Neural progenitor cell (in vitro differentiated cells): ENCODE measurements around the gene RINL. TPM values are rescaled to one million over a fixed set of nuclear protein-coding genes. Genes with fewer than 3 reads are reported as not detected.
"Not testable (repeated sequence)": the region's sequence is repeated elsewhere in the genome, so short reads cannot be mapped to it uniquely, and the experiment has no call there.

Source experiments
- DNase-seq: peaks from one replicate; pipeline ENCODE4 v3.0.0-alpha.2; 2016; ENCODE audit warnings: low spot score
- H2AFZ ChIP-seq: fragments of 200-600 bp; sonication (generic); replicated peaks from 2 replicates; pipeline ENCODE4 v1.6.1; 2016; ENCODE audit warnings: antibody characterized with exemption
- H3F3A ChIP-seq: fragments of 200-600 bp; sonication (generic); 2 replicates; pipeline ENCODE4 v1.6.1; 2016; ENCODE audit warnings: antibody characterized with exemption, low read depth
- H3K27ac ChIP-seq: fragments of 200-600 bp; sonication (generic); 2 replicates; pipeline ENCODE4 v1.5.1; 2016; ENCODE audit warnings: mild to moderate bottlenecking
- H3K27me3 ChIP-seq: fragments of 200-600 bp; sonication (generic); 2 replicates; pipeline ENCODE4 v1.6.1; 2016; ENCODE audit warnings: mild to moderate bottlenecking, moderate library complexity
- H3K36me3 ChIP-seq: fragments of 200-600 bp; sonication (generic); 2 replicates; pipeline ENCODE4 v1.5.1; 2016
- H3K4me1 ChIP-seq: fragments of 200-600 bp; sonication (generic); 2 replicates; pipeline ENCODE4 v1.6.1; 2016; ENCODE audit warnings: mixed run types
- H3K4me2 ChIP-seq: fragments of 200-600 bp; sonication (generic); 2 replicates; pipeline ENCODE4 v1.6.1; 2016
- H3K4me3 ChIP-seq: fragments of 200-600 bp; sonication (generic); 2 replicates; pipeline ENCODE4 v1.5.1; 2016
- H3K79me2 ChIP-seq: fragments of 200-600 bp; sonication (generic); 2 replicates; pipeline ENCODE4 v1.6.1; 2016; ENCODE audit warnings: low read depth
- H3K9ac ChIP-seq: fragments of 200-600 bp; sonication (generic); 2 replicates; pipeline ENCODE4 v1.6.1; 2016
- H3K9me3 ChIP-seq: fragments of 200-600 bp; sonication (generic); 2 replicates; pipeline ENCODE4 v1.5.1; 2016; ENCODE audit warnings: low read depth
- H4K20me1 ChIP-seq: fragments of 200-600 bp; sonication (generic); 2 replicates; pipeline ENCODE4 v1.6.1; 2016; ENCODE audit warnings: low read depth
- H3K27ac Mint-ChIP-seq: 3 replicates; pipeline ENCODE4 v1.8.0; 2021; ENCODE audit warnings: mixed read lengths
- H3K27me3 Mint-ChIP-seq: 2 replicates; pipeline ENCODE4 v1.8.0; 2022; ENCODE audit warnings: low read depth, mild to moderate bottlenecking, inconsistent platforms, moderate library complexity, mixed read lengths; ENCODE audit not compliant: insufficient read depth
- H3K36me3 Mint-ChIP-seq: 3 replicates; pipeline ENCODE4 v1.8.0; 2021; ENCODE audit warnings: mixed read lengths
- H3K4me1 Mint-ChIP-seq: 3 replicates; pipeline ENCODE4 v1.8.0; 2021; ENCODE audit warnings: mixed read lengths
- H3K4me3 Mint-ChIP-seq: 3 replicates; pipeline ENCODE4 v1.8.0; 2021; ENCODE audit warnings: mild to moderate bottlenecking, moderate library complexity, mixed read lengths
- H3K9me3 Mint-ChIP-seq: 3 replicates; pipeline ENCODE4 v1.8.0; 2020; ENCODE audit warnings: mixed read lengths
- CTCF ChIP-seq: fragments of 200-600 bp; sonication (generic); IDR thresholded peaks from 2 replicates; pipeline ENCODE4 v1.5.1; 2017; ENCODE audit warnings: antibody characterized with exemption, mild to moderate bottlenecking
- EZH2 ChIP-seq: fragments of 200-600 bp; sonication (generic); IDR thresholded peaks from 2 replicates; pipeline ENCODE4 v1.6.1; 2017; ENCODE audit warnings: antibody characterized with exemption, mild to moderate bottlenecking, moderate library complexity
- EZH2phosphoT487 ChIP-seq: fragments of 200-600 bp; sonication (generic); IDR thresholded peaks from 2 replicates; pipeline ENCODE4 v1.6.1; 2017; ENCODE audit warnings: antibody characterized with exemption
- total RNA-seq: library from RNA; depleted of rRNA; stranded (reverse); fragments of >200 nt; gene quantifications from 2 replicates; pipeline ENCODE4 v1.2.3, GENCODE V29; 2015; ENCODE audit warnings: low replicate concordance

The RINL gene
- total RNA-seq, 1 donor from 2014 or later: 5.4 TPM

- H3K4me1 Mint-ChIP-seq: peaks cover 43% of the 10 kb centered on the region
Observed at GRCh38 chr19:38826856-38827551, 51.1 kb downstream of the RINL start.

DNA sequence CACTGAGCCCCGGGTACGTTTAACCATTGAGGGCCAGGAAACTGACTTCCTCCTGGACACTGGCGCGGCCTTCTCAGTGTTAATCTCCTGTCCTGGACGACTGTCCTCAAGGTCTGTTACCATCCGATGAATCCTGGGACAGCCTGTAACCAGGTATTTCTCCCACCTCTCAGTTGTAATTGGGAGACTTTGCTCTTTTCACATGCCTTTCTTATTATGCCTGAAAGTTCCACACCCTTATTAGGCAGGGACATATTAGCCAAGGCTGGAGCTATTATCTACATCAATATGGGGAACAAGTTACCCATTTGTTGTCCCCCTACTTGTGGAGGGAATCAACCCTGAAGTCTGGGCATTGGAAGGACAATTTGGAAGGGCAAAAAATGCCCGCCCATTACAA is 52.1 kb downstream of the RINL start:
- not testable (repeated sequence) for DNase-seq, H3K36me3 ChIP-seq, H2AFZ ChIP-seq, H3K4me2 ChIP-seq, H3K27me3 ChIP-seq, H3K4me3 Mint-ChIP-seq, H3K27me3 Mint-ChIP-seq, H3K9me3 Mint-ChIP-seq, H3K27ac ChIP-seq, H3K4me3 ChIP-seq, H3K9me3 ChIP-seq, H3K27ac Mint-ChIP-seq, H3K9ac ChIP-seq, H4K20me1 ChIP-seq
- H3K36me3 Mint-ChIP-seq: peaks cover 33% of the 10 kb centered on the region
- peaks cover 17% of the 10 kb centered on the region for H3K4me1 ChIP-seq
- peaks cover 12% of the 10 kb centered on the region for H3K79me2 ChIP-seq
- peaks cover 17% of the 10 kb centered on the region for H3F3A ChIP-seq
- peaks cover 36% of the 10 kb centered on the region for H3K4me1 Mint-ChIP-seq

More at GRCh38 chr19:38826856-38827551, 51.1 kb downstream of the RINL start:
- Mint-ChIP-seq H3K27ac (peak overlapping the region; percentile 57), H3K36me3 (peaks cover 36% of the 10 kb centered on the region), H3K27me3 (peaks cover 7% of the 10 kb centered on the region), H3K4me3 (no peak overlapping the region), H3K9me3 (peaks cover 6% of the 10 kb centered on the region)
- H3F3A ChIP-seq: peaks cover 19% of the 10 kb centered on the region
- no peak overlapping the region for H3K4me2 ChIP-seq
- peaks cover 8% of the 10 kb centered on the region for H3K36me3 ChIP-seq
- DNase-seq: no peak
- no peak overlapping the region for H2AFZ ChIP-seq
- no peak overlapping the region for H3K9ac ChIP-seq
- H3K4me1 ChIP-seq: peaks cover 22% of the 10 kb centered on the region
- no peak overlapping the region for H3K4me3 ChIP-seq
- H3K79me2 ChIP-seq: peaks cover 17% of the 10 kb centered on the region
- H3K9me3 ChIP-seq: no peaks in the 10 kb centered on the region
- peaks cover 3% of the 10 kb centered on the region for H4K20me1 ChIP-seq
- no peak overlapping the region for H3K27ac ChIP-seq
- TF ChIP-seq EZH2phosphoT487 (no peak), EZH2 (no peak), CTCF (no peak)
- no peaks in the 10 kb centered on the region for H3K27me3 ChIP-seq

GRCh38 chr19:38821230-38821825 is 56.7 kb downstream of the RINL start:
- H2AFZ ChIP-seq, H3K9ac ChIP-seq, H4K20me1 ChIP-seq, H3K4me2 ChIP-seq, H3K4me3 ChIP-seq, H3K27ac Mint-ChIP-seq, H3K27me3 ChIP-seq, DNase-seq, H3K27ac ChIP-seq, H3K9me3 ChIP-seq, H3K4me3 Mint-ChIP-seq, H3K9me3 Mint-ChIP-seq, H3K27me3 Mint-ChIP-seq, H3K79me2 ChIP-seq, H3K36me3 ChIP-seq: not testable (repeated sequence)
- Histone ChIP-seq H3K4me1 (peaks cover 16% of the 10 kb centered on the region), H3F3A (peaks cover 17% of the 10 kb centered on the region)
- Mint-ChIP-seq H3K4me1 (peaks cover 36% of the 10 kb centered on the region), H3K36me3 (peaks cover 25% of the 10 kb centered on the region)

GRCh38 chr19:38819231-38819920 is 58.7 kb downstream of the RINL start:
- no peak overlapping the region for H3K9ac ChIP-seq
- no peak overlapping the region for H3K4me2 ChIP-seq
- DNase-seq: no peak
- no peaks in the 10 kb centered on the region for H3K9me3 ChIP-seq
- H3F3A ChIP-seq: peaks cover 8% of the 10 kb centered on the region
- H3K4me1 ChIP-seq: peaks cover 7% of the 10 kb centered on the region
- Mint-ChIP-seq H3K4me1 (peaks cover 24% of the 10 kb centered on the region), H3K9me3 (peaks cover 6% of the 10 kb centered on the region), H3K27ac (no peak overlapping the region), H3K4me3 (no peak overlapping the region), H3K27me3 (peaks cover 7% of the 10 kb centered on the region), H3K36me3 (peaks cover 28% of the 10 kb centered on the region)
- H3K27me3 ChIP-seq: no peaks in the 10 kb centered on the region
- no peak overlapping the region for H3K4me3 ChIP-seq
- H3K27ac ChIP-seq: no peak overlapping the region
- no peak overlapping the region for H2AFZ ChIP-seq
- no peaks in the 10 kb centered on the region for H3K36me3 ChIP-seq
- TF ChIP-seq EZH2 (no peak), EZH2phosphoT487 (no peak), CTCF (no peak)
- H3K79me2 ChIP-seq: peaks cover 7% of the 10 kb centered on the region
- H4K20me1 ChIP-seq: no peaks in the 10 kb centered on the region

Other genes starting within 250 kb of the RINL start
- gene ACTN4, start 230.6 kb downstream of the RINL start, total RNA-seq: 127 and 233 TPM in 2 replicates
- 1.0 and 4.9 TPM in 2 replicates for gene CAPN12, start 133.8 kb downstream of the RINL start, total RNA-seq
- not detected in 2 replicates for gene LGALS7, start 104.8 kb downstream of the RINL start, total RNA-seq
- gene LGALS7B, start 89.1 kb downstream of the RINL start, total RNA-seq: not detected in 2 replicates
- 0.31 TPM in 1 of 2 replicates, not detected in the other for gene LGALS4, start 65.3 kb downstream of the RINL start, total RNA-seq
- 52.2 and 92.9 TPM in 2 replicates for gene ECH1, start 46.5 kb downstream of the RINL start, total RNA-seq
- 436 and 583 TPM in 2 replicates for gene HNRNPL, start 28.3 kb downstream of the RINL start, total RNA-seq
- 10.9 and 15.2 TPM in 2 replicates for gene SIRT2, start 21.3 kb upstream of the RINL start, total RNA-seq
- 8.3 and 11.5 TPM in 2 replicates for gene NFKBIB, start 21.7 kb upstream of the RINL start, total RNA-seq
- gene CCER2, start 33.9 kb upstream of the RINL start, total RNA-seq: 1.1 and 1.3 TPM in 2 replicates
- gene SARS2, start 52.5 kb upstream of the RINL start, total RNA-seq: 45.8 and 63.6 TPM in 2 replicates
- 9.2 and 23.9 TPM in 2 replicates for gene MRPS12, start 52.7 kb upstream of the RINL start, total RNA-seq
- 8.3 and 24.9 TPM in 2 replicates for gene FBXO17, start 97.5 kb upstream of the RINL start, total RNA-seq
- 3.1 and 7.9 TPM in 2 replicates for gene FBXO27, start 154.3 kb upstream of the RINL start, total RNA-seq
- gene ACP7, start 206.1 kb upstream of the RINL start, total RNA-seq: 0.22 TPM in 1 of 2 replicates, not detected in the other
- 9.7 and 34.3 TPM in 2 replicates for gene PAK4, start 247.5 kb upstream of the RINL start, total RNA-seq